ENCODE data around the gene OR2T33.
A peak's percentile ranks its signal among the peaks of the same experiment; 100 is the strongest.
"Not testable (repeated sequence)": the region's sequence is repeated elsewhere in the genome, so short reads cannot be mapped to it uniquely, and the experiment has no call there.

OR2T33 gene, protein sequence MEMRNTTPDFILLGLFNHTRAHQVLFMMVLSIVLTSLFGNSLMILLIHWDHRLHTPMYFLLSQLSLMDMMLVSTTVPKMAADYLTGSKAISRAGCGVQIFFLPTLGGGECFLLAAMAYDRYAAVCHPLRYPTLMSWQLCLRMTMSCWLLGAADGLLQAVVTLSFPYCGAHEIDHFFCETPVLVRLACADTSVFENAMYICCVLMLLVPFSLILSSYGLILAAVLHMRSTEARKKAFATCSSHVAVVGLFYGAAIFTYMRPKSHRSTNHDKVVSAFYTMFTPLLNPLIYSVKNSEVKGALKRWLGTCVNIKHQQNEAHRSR

DNA sequence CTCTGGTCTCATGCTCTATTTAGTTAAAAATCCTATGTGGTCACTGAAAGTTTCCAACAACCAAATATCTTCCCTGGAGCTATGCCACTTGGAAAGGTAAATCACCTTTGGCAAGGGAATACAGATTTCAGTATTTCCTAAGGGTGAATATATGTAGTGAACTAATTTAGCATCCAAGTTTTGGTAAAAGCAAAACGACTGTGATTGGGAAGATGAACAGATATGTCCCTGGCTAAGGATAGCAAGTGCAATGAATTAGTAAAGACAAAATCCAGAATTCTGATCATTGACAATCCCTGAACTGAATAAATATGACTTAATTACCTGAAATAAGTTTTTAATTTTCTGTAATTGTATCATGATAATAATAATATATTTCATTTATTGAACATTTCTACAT is at the start of gene OR2T33:
TSS of gene OR2T33 (minus strand) at position 101 of the 400 bp plus-strand sequence. CDS start 4,162 bp downstream, outside the sequence.
- DNase-seq: no peak

DNA sequence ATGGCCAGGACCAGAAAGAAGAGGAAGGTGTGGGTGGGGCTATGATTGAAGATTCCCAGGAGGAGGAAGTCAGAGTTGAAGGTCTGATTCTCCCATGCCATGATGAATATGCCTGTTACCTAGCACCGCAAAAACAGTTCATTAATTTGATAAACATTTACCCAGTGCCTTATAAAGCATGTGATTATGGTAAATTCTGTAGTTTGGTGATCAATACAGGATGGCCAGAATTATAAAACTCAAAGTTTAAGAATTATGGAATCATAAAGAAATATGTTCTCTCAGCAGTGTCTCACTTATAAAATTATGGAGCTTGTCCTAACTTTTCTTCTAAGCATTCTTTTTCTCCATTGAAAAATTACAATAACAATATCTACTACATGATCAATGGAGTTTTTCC is 46.7 kb upstream of the OR2T33 start, which contains the start of gene OR2M7:
TSS of gene OR2M7 (minus strand) at position 101 of the 400 bp plus-strand sequence. CDS start at position 101, 0 bp downstream.
- no peak for DNase-seq

DNA sequence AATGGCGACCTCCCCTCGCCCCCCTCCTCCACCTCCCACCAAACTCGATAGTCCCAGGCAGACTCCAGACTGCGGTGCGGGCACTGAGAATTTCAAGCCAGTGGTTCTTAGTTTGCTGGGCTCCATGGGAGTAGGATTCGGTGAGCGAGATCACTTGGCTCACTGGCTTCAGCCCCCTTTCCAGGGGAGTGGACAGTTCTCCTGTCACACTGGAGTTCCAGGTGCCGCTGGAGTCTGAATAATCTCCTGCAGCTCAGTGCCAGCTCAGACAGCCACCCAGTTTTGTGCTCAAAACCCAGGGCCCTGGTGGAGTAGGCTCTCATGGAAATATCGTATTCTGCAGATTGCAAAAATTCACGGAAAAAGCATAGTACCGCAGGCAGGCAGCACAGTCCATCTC is 39.0 kb upstream of the OR2T33 start:
- no peak for DNase-seq

DNA sequence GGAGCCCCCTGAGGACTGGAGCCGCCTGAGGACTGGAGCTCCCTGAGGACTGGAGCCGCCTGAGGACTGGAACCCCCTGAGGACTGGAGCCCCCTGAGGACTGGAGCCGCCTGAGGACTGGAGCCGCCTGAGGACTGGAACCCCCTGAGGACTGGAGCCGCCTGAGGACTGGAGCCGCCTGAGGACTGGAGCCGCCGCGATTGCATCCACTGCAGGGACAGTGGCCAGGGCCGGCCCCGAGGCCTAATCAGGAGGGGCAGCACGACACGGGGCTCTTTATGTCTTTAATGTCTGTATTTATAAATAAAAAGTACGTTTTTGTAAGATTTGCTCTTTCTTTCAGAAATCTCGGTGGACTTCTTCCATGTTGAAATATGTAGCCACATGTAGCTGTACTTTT is 29.0 kb upstream of the OR2T33 start:
- not testable (repeated sequence) for DNase-seq

DNA sequence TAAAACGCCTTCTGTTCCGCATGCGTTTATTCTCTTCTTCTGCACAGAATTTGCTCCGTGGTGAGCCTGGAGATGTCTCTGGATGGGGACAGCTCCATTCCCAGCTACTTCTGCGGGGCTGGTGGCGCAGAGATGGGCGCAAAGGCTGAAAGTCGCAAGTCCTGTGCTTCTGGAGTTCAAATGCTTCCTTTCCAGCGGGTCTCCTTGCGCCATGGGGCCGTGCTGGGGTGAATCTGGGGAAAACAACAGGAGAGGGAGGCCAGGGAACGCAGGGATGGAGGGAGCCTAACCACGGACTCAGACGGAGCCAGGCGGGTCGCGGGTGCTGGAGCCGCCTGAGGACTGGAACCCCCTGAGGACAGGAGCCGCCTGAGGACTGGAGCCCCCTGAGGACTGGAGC is 28.3 kb upstream of the OR2T33 start:
- DNase-seq: no peak

DNA sequence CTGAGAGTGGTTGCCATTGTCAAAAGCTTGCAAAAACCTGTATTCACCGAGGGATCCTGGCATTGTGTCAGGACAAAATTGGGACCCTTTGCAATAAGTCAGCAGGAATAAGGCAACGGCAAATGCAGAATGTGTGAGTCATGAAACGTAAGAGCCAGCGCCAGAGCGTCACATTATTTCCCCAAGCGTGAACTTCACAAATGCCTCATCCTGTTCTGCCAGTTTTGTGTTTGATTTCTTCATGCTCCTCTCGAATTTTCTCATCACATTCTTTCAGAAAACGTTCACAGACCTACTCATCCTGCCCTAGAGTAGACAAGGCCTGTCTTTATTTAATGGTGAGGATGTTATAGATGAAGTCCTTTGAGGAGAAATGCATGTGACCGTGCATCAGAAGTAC is 27.9 kb upstream of the OR2T33 start:
- DNase-seq: not testable (repeated sequence)

DNA sequence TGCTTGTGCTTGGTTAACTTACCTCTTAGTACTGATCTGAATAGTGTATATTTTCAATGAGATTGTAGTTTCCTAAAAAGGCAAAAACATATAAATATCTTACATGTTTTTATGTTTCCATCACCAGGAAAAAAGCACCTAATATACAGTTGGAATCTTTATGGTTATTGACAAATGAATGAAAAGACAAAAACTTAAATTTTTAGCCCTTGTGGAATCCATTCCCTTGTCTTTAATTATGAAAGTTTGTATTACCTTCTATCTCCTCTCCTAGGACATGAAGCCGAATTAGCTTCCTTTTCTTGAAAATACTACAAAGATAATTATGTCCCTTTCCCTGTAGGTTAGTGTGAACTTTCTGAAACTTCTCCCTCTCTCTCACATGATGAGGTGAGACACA is 25.5 kb upstream of the OR2T33 start, which contains the start of gene OR2T12:
TSS of gene OR2T12 (minus strand) at position 101 of the 400 bp plus-strand sequence. CDS start 7,846 bp downstream, outside the sequence.
- DNase-seq: no peak

DNA sequence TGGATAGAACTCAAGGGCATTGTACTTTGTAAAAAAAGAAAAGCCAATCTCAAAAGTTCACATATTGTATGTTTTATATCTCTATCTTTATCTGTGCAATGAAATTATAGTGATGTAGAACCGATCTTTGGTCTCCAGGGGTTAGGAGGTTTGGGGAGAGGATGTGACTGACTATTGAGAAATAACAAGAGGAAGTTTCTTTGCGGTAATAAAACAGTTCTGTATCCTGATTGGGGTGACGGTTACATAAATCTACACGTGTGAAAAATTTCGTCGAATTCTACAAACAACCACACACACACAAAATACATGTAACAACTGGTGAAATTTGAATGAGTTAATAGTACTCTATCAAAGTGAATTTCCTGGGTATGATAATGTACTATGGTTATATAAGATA is 10.6 kb upstream of the OR2T33 start:
- DNase-seq: peak; percentile 74

DNA sequence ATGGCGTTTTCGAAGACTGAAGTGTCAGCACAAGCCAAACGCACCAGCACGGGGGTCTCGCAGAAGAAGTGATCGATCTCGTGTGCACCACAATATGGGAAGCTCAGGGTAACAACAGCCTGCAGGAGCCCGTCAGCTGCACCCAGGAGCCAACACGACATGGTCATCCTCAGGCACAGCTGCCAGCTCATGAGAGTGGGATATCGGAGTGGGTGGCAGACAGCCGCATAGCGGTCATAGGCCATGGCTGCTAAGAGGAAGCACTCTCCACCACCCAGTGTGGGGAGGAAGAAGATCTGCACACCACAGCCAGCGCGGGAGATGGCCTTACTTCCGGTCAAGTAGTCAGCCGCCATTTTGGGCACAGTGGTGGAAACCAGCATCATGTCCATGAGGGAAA is 4.6 kb downstream of the OR2T33 start:
- not testable (repeated sequence) for DNase-seq

DNA sequence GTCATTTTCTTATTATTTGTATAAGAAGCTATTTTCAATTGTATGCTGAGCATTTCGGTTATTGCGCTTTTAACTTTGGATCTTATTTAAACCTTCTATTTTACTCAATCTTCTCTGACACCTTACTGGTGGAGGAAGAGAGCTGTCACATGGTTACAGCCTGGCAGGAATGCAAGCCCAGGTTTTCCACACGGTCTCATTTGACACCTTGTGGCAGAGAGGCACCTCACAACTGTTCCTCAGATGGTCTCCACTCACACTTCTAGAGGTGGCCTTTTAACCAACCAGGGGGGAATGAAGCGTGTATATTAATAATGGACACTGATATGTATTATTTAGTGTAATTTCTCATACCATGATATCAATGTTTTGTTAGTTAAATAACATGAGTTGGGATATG is 9.6 kb downstream of the OR2T33 start:
- DNase-seq: no peak

DNA sequence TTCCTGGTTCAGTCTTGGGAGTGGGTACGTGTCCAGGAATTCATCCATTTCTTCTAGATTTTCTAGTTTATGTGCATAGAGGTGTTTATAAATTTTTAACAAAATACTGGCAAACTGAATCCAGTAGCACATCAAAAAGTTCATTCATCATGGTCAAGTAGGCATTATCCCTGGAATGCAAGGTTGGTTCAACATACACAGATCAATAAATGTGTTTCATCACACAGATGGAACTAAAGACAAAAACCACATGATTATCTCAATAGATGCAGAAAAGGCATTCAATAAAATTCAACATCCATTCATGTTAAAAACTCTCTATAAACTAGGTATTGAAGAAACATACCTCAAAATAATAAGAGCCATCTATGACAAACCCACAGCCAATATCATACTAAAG is 18.5 kb downstream of the OR2T33 start:
- DNase-seq: not testable (repeated sequence)

DNA sequence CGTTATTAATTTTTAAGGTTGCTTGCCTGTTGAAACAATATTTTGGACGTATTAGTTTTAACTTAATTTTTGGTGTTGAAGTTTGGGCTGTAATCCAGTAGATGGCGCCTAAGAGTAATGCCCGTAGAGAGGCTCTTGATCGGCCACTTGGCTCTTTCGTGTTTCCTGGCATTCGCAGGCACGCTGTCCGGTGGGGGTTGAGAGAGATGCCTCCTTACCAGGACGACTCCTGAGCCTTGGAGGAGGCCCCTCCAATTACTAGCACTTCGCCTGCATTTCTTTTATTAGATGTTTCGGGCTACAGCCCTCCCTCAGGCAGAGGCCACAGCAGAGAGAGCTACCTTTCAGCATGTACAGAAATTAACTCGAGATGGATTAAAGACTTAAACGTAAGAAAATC is 34.6 kb downstream of the OR2T33 start:
- DNase-seq: no peak

DNA sequence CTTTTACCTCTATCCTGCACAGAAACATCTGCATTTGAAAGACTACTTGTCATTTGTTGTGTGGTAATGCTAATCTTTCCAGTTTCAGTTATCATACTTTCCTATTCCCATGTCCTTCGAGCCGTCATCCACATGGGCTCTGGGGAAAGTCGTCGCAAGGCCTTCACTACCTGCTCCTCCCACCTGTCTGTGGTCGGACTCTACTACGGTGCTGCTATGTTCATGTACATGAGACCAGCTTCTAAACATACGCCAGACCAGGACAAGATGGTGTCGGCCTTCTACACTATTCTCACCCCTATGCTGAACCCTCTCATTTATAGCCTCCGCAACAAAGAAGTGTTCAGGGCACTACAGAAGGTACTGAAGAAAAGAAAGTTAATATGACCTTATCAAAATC is 38.3 kb downstream of the OR2T33 start:
- no peak for DNase-seq

DNA sequence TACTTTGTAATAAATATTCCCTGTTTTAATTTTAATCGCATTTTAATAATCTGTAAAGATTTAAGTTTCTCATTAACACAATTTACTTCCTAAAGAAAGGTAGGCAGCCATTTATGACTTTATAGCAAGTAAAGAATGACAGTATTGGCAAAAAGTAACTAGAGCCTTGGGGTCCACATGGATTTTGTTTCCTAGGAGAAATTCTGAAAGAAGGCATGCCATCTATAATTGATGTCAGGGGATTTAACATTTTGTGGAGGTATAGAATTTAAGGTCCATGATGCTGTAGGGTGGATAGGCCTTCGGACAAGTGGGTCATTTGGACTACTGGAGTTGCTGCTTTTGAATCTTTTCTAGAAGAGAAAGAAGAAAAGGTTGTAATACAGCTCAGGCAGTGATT is 46.7 kb downstream of the OR2T33 start, which contains the start of gene OR2M4:
TSS of gene OR2M4 (plus strand) at position 301 of the 400 bp plus-strand sequence. CDS start 7,512 bp downstream, outside the sequence.
- no peak for DNase-seq

DNA sequence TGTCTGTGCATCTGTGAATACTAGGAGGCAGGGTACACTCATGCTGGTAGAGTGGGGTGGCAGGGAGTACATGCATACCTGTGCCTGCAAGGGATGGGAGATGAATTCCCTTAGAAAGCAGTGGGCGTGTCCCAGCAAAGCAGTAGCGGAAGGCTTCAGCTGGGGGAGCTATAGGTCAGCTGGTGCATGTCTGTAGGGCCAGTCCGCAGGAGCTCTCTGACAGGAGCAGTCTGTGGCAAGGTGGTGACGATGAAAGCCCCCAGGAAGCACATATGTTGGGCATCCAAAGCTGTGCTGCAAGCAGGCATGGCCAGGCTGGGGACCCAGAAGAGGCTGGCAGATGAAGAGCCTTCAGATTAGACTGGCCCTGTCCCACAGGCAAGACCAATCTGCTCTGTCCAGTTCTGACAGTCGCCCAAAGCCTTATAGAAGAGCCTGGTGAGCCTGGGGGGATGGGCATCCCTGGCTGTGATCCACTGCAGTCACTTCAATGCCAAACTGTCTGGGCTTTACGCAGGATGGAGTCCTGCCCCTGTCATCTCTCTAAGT is 48.3 kb downstream of the OR2T33 start:
- DNase-seq: no peak

DNA sequence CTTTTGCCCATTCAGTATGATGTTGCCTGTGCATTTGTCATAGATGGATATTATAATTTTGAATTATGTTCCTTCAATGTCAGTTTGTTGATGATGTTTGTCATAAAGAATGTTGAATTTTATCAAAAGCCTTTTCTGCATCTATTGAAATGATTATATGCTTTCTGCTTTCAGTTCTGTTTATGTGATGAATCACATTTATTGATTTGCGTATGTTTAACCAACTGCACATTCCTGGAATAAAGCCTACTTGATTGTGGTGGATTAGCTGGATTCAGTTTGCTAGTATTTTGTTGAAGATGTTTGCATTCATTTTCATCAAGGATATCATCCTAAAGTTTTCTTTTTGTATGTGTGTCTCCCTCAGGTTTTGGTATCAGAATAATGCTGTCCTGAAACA is 52.2 kb downstream of the OR2T33 start:
- DNase-seq: no peak

All from GF-D8 (cell line).